Measurements from ENCODE around the gene KRTAP17-1.

GRCh38 chr17:41322094-41322902 lies 6.8 kb upstream of the KRTAP17-1 start:
- TF ChIP-seq CTCF (conservative IDR thresholded peaks at IDR 0.05; ENCODE audit: low read length): peak; percentile 80
- no peak for TF ChIP-seq EZH2phosphoT487 (IDR thresholded peaks at IDR 0.05; ENCODE audit: borderline replicate concordance, low read depth, low read length)

All from OCI-LY7 (cell line).